ENCODE data around the gene TSPAN1.

- TF ChIP-seq CTCF (IDR thresholded peaks at IDR 0.05), result no peak
- TF ChIP-seq POLR2A (IDR thresholded peaks at IDR 0.05; ENCODE audit: low read depth), result no peak
- TF ChIP-seq POLR2AphosphoS5 (IDR thresholded peaks at IDR 0.05), result no peak
- no peak for TF ChIP-seq EP300 (IDR thresholded peaks at IDR 0.05)
These were observed 18.4 kb downstream of the TSPAN1 start for GRCh38 chr1:46193285-46193684.
